ENCODE data around the gene STX3.

DNA sequence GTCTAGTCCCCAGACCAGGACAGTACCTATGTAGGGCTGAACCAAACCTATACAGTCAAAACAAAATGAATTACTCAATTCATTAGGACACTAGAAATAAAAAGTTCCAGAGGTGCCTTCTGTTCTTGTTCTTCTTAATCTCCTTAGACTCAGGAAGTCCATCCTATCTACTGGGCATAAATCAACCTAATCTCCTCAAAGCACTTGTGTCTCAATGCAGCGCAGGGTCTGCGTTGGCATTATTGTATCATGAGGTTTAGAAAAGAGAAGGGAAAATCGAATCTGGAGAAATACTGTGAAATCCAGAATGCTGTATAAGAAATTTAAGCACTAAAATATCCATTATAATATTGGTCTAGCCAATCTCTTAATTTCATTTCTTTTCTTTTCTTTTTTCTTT, 39.1 kb upstream of the STX3 start:
- TF ChIP-seq, protein P1, sequence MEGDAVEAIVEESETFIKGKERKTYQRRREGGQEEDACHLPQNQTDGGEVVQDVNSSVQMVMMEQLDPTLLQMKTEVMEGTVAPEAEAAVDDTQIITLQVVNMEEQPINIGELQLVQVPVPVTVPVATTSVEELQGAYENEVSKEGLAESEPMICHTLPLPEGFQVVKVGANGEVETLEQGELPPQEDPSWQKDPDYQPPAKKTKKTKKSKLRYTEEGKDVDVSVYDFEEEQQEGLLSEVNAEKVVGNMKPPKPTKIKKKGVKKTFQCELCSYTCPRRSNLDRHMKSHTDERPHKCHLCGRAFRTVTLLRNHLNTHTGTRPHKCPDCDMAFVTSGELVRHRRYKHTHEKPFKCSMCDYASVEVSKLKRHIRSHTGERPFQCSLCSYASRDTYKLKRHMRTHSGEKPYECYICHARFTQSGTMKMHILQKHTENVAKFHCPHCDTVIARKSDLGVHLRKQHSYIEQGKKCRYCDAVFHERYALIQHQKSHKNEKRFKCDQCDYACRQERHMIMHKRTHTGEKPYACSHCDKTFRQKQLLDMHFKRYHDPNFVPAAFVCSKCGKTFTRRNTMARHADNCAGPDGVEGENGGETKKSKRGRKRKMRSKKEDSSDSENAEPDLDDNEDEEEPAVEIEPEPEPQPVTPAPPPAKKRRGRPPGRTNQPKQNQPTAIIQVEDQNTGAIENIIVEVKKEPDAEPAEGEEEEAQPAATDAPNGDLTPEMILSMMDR (IDR thresholded peaks at IDR 0.05), result no peak
- no peak for TF ChIP-seq POLR2A (IDR thresholded peaks at IDR 0.05)

Data from stomach (tissue), 4 donors.